Measurements from ENCODE around the gene MYCBP2.
"Not testable (repeated sequence)": the region's sequence is repeated elsewhere in the genome, so short reads cannot be mapped to it uniquely, and the experiment has no call there.

Gene MYCBP2

GRCh38 chr13:77218274-77218673 is 108.6 kb downstream of the MYCBP2 start:
- FAIRE-seq = no peak
- no peak for DNase-seq (ENCODE audit: low spot score)

GRCh38 chr13:77215543-77215942 is 111.4 kb downstream of the MYCBP2 start:
- FAIRE-seq = no peak
- no peak for DNase-seq (ENCODE audit: low spot score)

- no peak for FAIRE-seq
These were observed 113.2 kb downstream of the MYCBP2 start for GRCh38 chr13:77213644-77214043.

GRCh38 chr13:77207943-77208342 is 119.0 kb downstream of the MYCBP2 start:
- no peak for FAIRE-seq
- no peak for DNase-seq (ENCODE audit: low spot score)

More at GRCh38 chr13:77213644-77214043, 113.2 kb downstream of the MYCBP2 start:
- DNase-seq (ENCODE audit: low spot score) = no peak

GRCh38 chr13:77198995-77199394 is 127.9 kb downstream of the MYCBP2 start:
- DNase-seq (ENCODE audit: low spot score); FAIRE-seq: not testable (repeated sequence)

- DNase-seq (ENCODE audit: low spot score) (no peak), FAIRE-seq (no peak)
These were observed 130.8 kb downstream of the MYCBP2 start for GRCh38 chr13:77196052-77196618.

- no peak for DNase-seq (ENCODE audit: low spot score)
- no peak for FAIRE-seq
These were observed 136.4 kb downstream of the MYCBP2 start for GRCh38 chr13:77190349-77190958.

GRCh38 chr13:77185721-77186120 is 141.2 kb downstream of the MYCBP2 start:
- FAIRE-seq (no peak), DNase-seq (ENCODE audit: low spot score) (no peak)

- FAIRE-seq (no peak), DNase-seq (ENCODE audit: low spot score) (no peak)
These were observed 142.4 kb downstream of the MYCBP2 start for GRCh38 chr13:77184455-77184854.

- FAIRE-seq (no peak), DNase-seq (ENCODE audit: low spot score) (no peak)
These were observed 146.9 kb downstream of the MYCBP2 start for GRCh38 chr13:77180011-77180410.

- FAIRE-seq (no peak), DNase-seq (ENCODE audit: low spot score) (no peak)
These were observed 149.2 kb downstream of the MYCBP2 start for GRCh38 chr13:77177646-77178045.

- no peak for FAIRE-seq
- no peak for DNase-seq (ENCODE audit: low spot score)
These were observed 150.5 kb downstream of the MYCBP2 start for GRCh38 chr13:77176350-77176749.

- no peak for FAIRE-seq
These were observed 154.2 kb downstream of the MYCBP2 start for GRCh38 chr13:77172650-77173049.

GRCh38 chr13:77171451-77171850 is 155.4 kb downstream of the MYCBP2 start:
- FAIRE-seq (no peak), DNase-seq (ENCODE audit: low spot score) (no peak)

More at GRCh38 chr13:77172650-77173049, 154.2 kb downstream of the MYCBP2 start:
- DNase-seq (ENCODE audit: low spot score) = no peak

GRCh38 chr13:77168237-77168636 is 158.7 kb downstream of the MYCBP2 start:
- FAIRE-seq (no peak), DNase-seq (ENCODE audit: low spot score) (no peak)

- FAIRE-seq (no peak), DNase-seq (ENCODE audit: low spot score) (no peak)
These were observed 176.2 kb downstream of the MYCBP2 start for GRCh38 chr13:77150651-77151050.

GRCh38 chr13:77143431-77143830 is 183.5 kb downstream of the MYCBP2 start:
- no peak for DNase-seq (ENCODE audit: low spot score)
- FAIRE-seq = no peak

- FAIRE-seq = no peak
- DNase-seq (ENCODE audit: low spot score) = no peak
These were observed 187.6 kb downstream of the MYCBP2 start for GRCh38 chr13:77139306-77139705.

GRCh38 chr13:77138813-77139212 is 188.1 kb downstream of the MYCBP2 start:
- DNase-seq (ENCODE audit: low spot score) = no peak
- no peak for FAIRE-seq

GRCh38 chr13:77136902-77137420 is 189.9 kb downstream of the MYCBP2 start:
- peak; percentile 9 for DNase-seq (ENCODE audit: low spot score)
- FAIRE-seq = no peak

- FAIRE-seq = no peak
- no peak for DNase-seq (ENCODE audit: low spot score)
These were observed 202.5 kb downstream of the MYCBP2 start for GRCh38 chr13:77124423-77124822.

GRCh38 chr13:77118134-77118533 is 208.8 kb downstream of the MYCBP2 start:
- FAIRE-seq (no peak), DNase-seq (ENCODE audit: low spot score) (no peak)

- no peak for FAIRE-seq
These were observed 212.6 kb downstream of the MYCBP2 start for GRCh38 chr13:77114271-77114670.

More at GRCh38 chr13:77114271-77114670, 212.6 kb downstream of the MYCBP2 start:
- no peak for DNase-seq (ENCODE audit: low spot score)
